OCI-LY7 (cell line): Measurements from ENCODE around the gene OR10H4. TPM values are rescaled to one million over a fixed set of nuclear protein-coding genes. Genes with fewer than 3 reads are reported as not detected.

Experiments
- BruUV-seq: library from RNA; stranded (reverse); fragments of 400-500 nt; replicated peaks from 2 replicates; lab custom pipeline; 2021; lab: Mats Ljungman, UMichigan
- CTCF ChIA-PET: fragments of 300-600 bp; sonication (Branson Sonifier 250); formaldehyde crosslinking; loops from one replicate; lab custom pipeline; 2022; ENCODE audit warnings: antibody characterized with exemption; ENCODE audit not compliant: unreplicated experiment; lab: Charles Lee
- POLR2A ChIA-PET: fragments of 300-600 bp; sonication (Branson Sonifier 250); formaldehyde crosslinking; loops from one replicate; lab custom pipeline; 2022; ENCODE audit warnings: antibody characterized with exemption; lab: Charles Lee
- DNase-seq: peaks from one replicate; pipeline ENCODE4 v3.0.0-alpha.2; 2015; ENCODE audit warnings: low spot score
- H2AFZ ChIP-seq: fragments of 200-600 bp; sonication (generic), shearing (Covaris generic); 2 replicates; pipeline ENCODE4 v1.6.1; 2014; ENCODE audit warnings: mild to moderate bottlenecking, antibody characterized with exemption, low read length, moderate library complexity
- H3K27ac ChIP-seq: fragments of 200-600 bp; sonication (generic); 2 replicates; pipeline ENCODE4 v1.5.1; 2014; ENCODE audit warnings: mixed run types, low read depth, mild to moderate bottlenecking, moderate library complexity, low read length, inconsistent platforms; ENCODE audit not compliant: poor library complexity, severe bottlenecking
- H3K36me3 ChIP-seq: fragments of 200-600 bp; sonication (generic); 2 replicates; pipeline ENCODE4 v1.6.1; 2014; ENCODE audit warnings: mild to moderate bottlenecking, antibody characterized with exemption, low read length, moderate library complexity, mixed read lengths; ENCODE audit not compliant: insufficient read depth
- H3K4me1 ChIP-seq: fragments of 200-600 bp; sonication (generic); 2 replicates; pipeline ENCODE4 v1.5.1; 2014; ENCODE audit warnings: mild to moderate bottlenecking, low read length; ENCODE audit not compliant: insufficient read depth, poor library complexity, severe bottlenecking
- H3K4me2 ChIP-seq: fragments of 200-600 bp; sonication (generic); 2 replicates; pipeline ENCODE4 v1.6.1; 2014; ENCODE audit warnings: mild to moderate bottlenecking, low read length
- H3K4me3 ChIP-seq: fragments of 200-600 bp; sonication (generic); 2 replicates; pipeline ENCODE4 v1.5.1; 2014; ENCODE audit warnings: mild to moderate bottlenecking, low read depth, low read length; ENCODE audit not compliant: poor library complexity, severe bottlenecking
- H3K79me2 ChIP-seq: fragments of 200-600 bp; sonication (generic); 2 replicates; pipeline ENCODE4 v1.6.1; 2016; ENCODE audit warnings: low read depth, mild to moderate bottlenecking, low read length, moderate library complexity, mixed read lengths; ENCODE audit not compliant: insufficient read depth
- H3K9me2 ChIP-seq: fragments of 200-600 bp; sonication (generic); 2 replicates; pipeline ENCODE4 v1.6.1; 2016; ENCODE audit warnings: mild to moderate bottlenecking, low read length, mixed read lengths; ENCODE audit not compliant: insufficient read depth
- H3K9me3 ChIP-seq: fragments of 200-600 bp; sonication (generic); 2 replicates; pipeline ENCODE4 v1.6.1; 2014; ENCODE audit warnings: mild to moderate bottlenecking, mixed run types, low read length, mixed read lengths
- H4K20me1 ChIP-seq: fragments of 200-600 bp; sonication (generic); 2 replicates; pipeline ENCODE4 v1.6.1; 2014; ENCODE audit warnings: mild to moderate bottlenecking, antibody characterized with exemption, low read length, moderate library complexity, mixed read lengths; ENCODE audit not compliant: insufficient read depth
- CTCF ChIP-seq: fragments of 200-600 bp; sonication (generic); conservative IDR thresholded peaks from 2 replicates; pipeline ENCODE4 v1.5.1; 2014; ENCODE audit warnings: mild to moderate bottlenecking, antibody characterized with exemption, low read length, moderate library complexity, mixed read lengths
- EZH2phosphoT487 ChIP-seq: fragments of 200-600 bp; sonication (generic); IDR thresholded peaks from 2 replicates; pipeline ENCODE4 v1.6.1; 2018; ENCODE audit warnings: low read depth, borderline replicate concordance, mild to moderate bottlenecking, mixed run types, antibody characterized with exemption, low read length, moderate library complexity, mixed read lengths
- intact Hi-C: fragments of 100-400 bp; cut with micrococcal nuclease; formaldehyde crosslinking; loops from one replicate; pipeline ENCODE4 v1.10.0; 2022; ENCODE audit not compliant: unreplicated experiment
- total RNA-seq, 2 experiments: library from RNA; depleted of rRNA in 1 of 2; stranded (reverse); fragments of >200 nt in 1 of 2; shearing (Covaris generic) in 1 of 2; gene quantifications; 2 replicates each; pipeline ENCODE4 v1.2.3, GENCODE V29; 2014 to 2022

OR10H4 gene
- total RNA-seq, 2 experiments from 2014 or later: not detected

GRCh38 chr19:15935167-15935702 lies 13.6 kb upstream of the OR10H4 start:
- ChIA-PET CTCF (no interaction called here), POLR2A (no interaction called here)
- no peak overlapping the region for H3K4me2 ChIP-seq
- H3K9me3 ChIP-seq: no peaks in the 10 kb centered on the region
- no TSS peak for BruUV-seq
- no peak overlapping the region for H3K27ac ChIP-seq
- no peaks in the 10 kb centered on the region for H4K20me1 ChIP-seq
- DNase-seq: no peak
- intact Hi-C loops: no loop called here
- H3K79me2 ChIP-seq: no peaks in the 10 kb centered on the region
- H3K36me3 ChIP-seq: no peaks in the 10 kb centered on the region
- H3K4me1 ChIP-seq: no peaks in the 10 kb centered on the region
- H3K4me3 ChIP-seq: no peak overlapping the region
- H2AFZ ChIP-seq: no peak overlapping the region
- TF ChIP-seq CTCF (no peak), EZH2phosphoT487 (no peak)
- no peaks in the 10 kb centered on the region for H3K9me2 ChIP-seq

GRCh38 chr19:15936173-15936572 lies 12.6 kb upstream of the OR10H4 start:
- Histone ChIP-seq H3K9me2 (no peaks in the 10 kb centered on the region), H3K4me1 (no peaks in the 10 kb centered on the region), H3K79me2 (no peaks in the 10 kb centered on the region), H3K4me3 (no peak overlapping the region), H3K9me3 (no peaks in the 10 kb centered on the region), H3K4me2 (no peak overlapping the region), H3K27ac (no peak overlapping the region), H4K20me1 (no peaks in the 10 kb centered on the region), H2AFZ (no peak overlapping the region), H3K36me3 (no peaks in the 10 kb centered on the region)
- POLR2A ChIA-PET: no interaction called here
- CTCF ChIA-PET: no interaction called here
- DNase-seq: no peak
- intact Hi-C loops: no loop called here
- TF ChIP-seq EZH2phosphoT487 (no peak), CTCF (no peak)
- no TSS peak for BruUV-seq

GRCh38 chr19:15936950-15937349 lies 11.9 kb upstream of the OR10H4 start:
- TF ChIP-seq EZH2phosphoT487 (no peak), CTCF (no peak)
- H3K9me3 ChIP-seq: no peaks in the 10 kb centered on the region
- CTCF ChIA-PET: no interaction called here
- no peaks in the 10 kb centered on the region for H4K20me1 ChIP-seq
- H3K4me2 ChIP-seq: no peak overlapping the region
- H3K27ac ChIP-seq: no peak overlapping the region
- H2AFZ ChIP-seq: no peak overlapping the region
- intact Hi-C loops: no loop called here
- no peak overlapping the region for H3K4me3 ChIP-seq
- POLR2A ChIA-PET: no interaction called here
- H3K79me2 ChIP-seq: no peaks in the 10 kb centered on the region
- DNase-seq: no peak
- no peaks in the 10 kb centered on the region for H3K9me2 ChIP-seq
- H3K4me1 ChIP-seq: no peaks in the 10 kb centered on the region
- BruUV-seq: no TSS peak
- H3K36me3 ChIP-seq: no peaks in the 10 kb centered on the region
